GOT3 (cell line): ENCODE measurements around the gene C5orf52.
"Not testable (repeated sequence)": the region's sequence is repeated elsewhere in the genome, so short reads cannot be mapped to it uniquely, and the experiment has no call there.

Experiments used
- DNase-seq: peaks from one replicate; lab custom pipeline; 2025; ENCODE audit warnings: mixed read lengths; lab: John Stamatoyannopoulos, UW

Gene C5orf52

DNA sequence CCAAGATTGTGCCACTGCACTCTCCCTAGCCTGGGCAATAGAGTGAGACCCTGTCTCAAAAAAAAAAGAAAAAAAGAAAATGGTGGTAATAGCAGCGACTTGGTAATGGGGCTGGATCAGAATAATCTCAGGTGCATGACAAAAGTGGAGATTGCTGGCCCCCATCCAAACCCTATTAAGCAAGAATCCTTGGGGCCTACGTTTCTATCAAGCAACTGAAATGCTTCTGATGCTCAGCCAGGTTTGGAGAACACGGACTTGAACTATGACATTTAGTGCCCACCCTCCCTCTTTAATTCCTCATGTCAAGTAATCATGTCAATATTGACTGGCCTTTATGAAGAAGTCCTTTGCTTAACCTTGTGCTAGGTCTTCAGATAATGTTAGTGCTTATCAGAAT lies 6.6 kb downstream of the C5orf52 start:
- no peak for DNase-seq

DNA sequence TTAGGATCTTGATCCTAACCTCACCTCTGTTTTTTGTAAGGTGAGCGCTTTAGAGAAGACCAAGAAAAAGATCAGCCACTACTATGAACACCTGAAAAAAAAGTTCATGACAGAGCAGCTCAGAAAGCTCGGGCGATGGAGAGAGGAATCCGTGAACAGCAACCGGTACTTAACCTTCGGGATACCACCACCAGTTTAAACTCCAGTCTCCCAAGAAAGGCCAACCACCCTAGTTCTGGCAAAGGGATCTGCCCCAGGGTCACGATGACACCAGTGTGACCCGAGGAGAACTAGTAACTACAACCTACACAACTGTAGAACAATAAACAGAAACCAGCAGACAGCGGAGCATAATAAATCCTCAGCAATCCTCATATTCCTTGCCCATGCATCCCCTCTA lies 8.5 kb downstream of the C5orf52 start:
- DNase-seq = no peak

DNA sequence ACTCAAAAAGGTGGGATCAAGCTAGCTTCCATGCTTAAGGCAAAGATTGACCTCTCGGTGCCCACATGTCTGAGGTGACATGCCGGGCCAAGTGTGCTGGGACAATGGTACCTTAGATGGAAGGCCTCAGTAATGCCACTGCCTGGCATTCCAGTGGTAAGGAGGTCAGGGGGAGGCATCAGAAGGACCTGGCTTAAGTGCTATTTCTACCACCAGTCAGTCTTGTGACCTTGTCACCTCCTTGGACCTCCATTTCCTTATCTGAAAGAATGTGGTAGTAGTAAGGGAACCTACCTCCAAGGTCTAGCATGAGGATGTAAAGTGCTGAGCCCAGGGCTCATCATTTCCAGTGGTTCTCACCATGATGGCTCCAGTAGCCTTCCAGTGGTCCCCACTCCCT lies 8.9 kb downstream of the C5orf52 start:
- DNase-seq = no peak

DNA sequence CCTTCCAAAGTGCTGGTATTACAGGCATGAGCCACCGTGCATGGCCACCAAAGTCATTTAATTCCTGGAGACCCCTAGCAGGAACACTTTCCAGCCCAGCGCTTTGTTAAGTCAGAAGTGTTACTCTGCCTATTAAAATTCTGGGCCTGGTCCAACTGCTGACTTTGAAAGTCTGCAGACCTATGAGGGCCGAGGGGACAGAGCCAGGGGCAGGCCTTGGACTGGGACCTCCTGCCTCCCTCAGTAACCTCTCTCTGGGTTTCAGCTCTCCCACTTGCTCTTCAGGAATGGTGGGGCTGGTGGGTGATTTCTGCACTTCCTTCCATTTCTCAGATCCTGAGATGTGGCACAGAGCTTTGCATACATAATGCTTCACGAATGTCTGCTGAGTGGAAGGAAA lies 9.7 kb downstream of the C5orf52 start:
- DNase-seq = no peak

DNA sequence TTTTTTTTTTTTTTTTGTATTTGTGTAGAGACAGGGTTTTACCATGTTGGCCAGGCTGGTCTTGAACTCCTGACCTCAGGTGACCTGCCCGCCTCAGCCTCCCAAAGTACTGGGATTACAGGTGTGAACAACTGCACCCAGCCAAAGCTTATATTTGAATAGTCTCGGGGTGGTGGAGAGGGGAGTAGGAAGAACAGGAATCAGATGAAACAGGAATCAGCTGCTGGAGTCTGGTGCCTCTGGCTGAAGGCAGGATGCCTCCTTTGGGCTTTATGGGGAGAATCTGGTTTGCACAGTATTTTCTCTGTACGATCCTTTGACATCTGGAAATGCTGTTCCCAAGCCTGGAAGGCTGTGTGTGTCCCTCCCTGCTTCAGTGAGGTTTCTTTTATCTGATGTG lies 10.9 kb downstream of the C5orf52 start:
- no peak for DNase-seq

DNA sequence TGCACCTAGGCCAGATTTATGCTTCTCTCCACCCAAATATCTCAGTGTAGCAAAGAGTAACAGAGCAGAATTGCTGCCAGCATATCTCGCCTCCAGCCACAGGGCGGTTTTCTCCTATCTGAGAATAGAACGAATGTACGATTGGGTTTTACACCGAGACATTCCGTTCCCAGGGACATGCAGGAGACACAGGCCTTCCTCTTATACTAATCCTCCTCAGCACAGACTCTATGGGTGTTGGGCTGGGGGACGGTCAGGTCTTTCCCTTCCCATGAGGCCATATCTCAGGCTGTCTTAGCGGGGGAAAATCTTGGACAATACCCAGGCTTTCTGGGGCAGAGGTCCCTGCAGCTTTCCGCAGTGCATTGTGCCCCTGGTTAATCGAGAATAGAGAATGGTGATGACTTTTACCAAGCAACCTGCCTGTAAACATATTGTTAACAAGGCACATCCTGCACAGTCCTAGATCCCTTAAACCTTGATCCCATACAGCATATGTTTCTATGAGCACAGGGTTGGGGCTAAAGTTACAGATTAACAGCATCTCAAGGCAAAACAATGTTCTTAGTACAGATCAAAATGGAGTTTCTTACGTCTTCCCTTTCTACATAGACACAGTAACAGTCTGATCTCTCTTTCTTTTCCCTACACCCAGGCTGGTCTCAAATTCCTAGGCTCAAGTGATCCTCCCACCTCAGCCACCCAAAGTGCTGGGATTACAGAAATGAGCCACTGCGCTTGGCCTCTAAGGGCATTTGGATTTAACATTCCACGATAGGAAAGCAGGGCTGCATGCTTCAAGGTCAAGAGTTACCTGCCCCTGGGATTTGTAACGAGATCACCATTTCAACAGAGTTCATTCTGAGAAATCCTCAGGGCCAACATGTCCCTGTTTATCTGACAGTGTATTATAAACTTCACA lies 15.2 kb downstream of the C5orf52 start:
- not testable (repeated sequence) for DNase-seq

DNA sequence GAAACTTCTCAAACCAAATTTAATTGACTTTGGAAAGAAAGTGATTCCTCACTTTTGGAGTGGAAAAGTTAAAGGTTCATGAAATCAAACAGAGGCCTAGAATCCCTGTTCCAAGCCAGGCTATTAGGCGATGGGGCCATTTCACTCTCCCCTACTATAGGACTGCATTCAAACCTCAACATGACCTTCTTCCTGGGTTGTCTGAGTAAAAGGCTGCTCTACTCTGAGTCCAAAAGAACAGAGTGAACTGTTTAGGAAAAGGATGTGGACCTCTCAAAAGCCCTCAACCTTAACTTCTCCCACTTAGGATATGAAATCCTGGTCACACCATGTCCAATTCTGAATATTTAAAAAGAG lies 15.8 kb downstream of the C5orf52 start:
- DNase-seq = no peak

DNA sequence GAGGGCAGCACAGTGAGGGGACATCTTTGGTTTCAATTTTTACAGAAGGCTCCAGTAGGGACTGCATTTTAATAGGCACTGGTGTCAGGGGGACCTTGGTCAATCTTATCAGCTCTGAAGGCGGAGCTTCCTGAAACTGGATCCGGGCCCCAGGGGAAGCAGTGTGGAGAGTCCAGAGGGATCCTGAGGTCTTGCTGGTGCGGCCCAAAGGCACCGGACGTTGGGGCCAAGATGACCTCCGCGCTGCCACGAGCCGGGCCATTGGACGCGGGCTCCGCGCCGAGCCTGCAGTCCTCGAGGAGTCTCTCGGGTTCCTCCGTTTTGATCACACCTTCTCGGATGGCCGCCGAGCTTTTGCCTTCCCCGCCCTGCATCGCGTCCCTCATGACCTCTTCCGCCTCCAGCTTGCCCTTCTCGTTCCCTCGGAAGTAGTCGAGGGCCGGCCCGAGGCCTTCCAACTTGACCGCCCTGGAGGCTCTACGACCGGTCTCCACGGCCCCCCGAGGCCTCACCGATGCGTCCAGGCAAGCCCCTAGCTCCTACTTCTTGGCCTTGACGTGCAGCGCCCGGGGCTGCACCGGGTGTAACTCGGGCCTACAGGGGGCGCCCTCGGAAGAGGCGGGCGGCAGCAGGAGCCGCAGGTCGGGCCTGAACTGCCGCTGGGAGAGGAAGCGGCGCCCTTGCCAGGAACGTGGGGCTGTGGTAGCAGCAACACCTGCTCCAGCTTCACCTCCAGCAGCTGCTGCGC lies 18.8 kb downstream of the C5orf52 start:
- no peak for DNase-seq

DNA sequence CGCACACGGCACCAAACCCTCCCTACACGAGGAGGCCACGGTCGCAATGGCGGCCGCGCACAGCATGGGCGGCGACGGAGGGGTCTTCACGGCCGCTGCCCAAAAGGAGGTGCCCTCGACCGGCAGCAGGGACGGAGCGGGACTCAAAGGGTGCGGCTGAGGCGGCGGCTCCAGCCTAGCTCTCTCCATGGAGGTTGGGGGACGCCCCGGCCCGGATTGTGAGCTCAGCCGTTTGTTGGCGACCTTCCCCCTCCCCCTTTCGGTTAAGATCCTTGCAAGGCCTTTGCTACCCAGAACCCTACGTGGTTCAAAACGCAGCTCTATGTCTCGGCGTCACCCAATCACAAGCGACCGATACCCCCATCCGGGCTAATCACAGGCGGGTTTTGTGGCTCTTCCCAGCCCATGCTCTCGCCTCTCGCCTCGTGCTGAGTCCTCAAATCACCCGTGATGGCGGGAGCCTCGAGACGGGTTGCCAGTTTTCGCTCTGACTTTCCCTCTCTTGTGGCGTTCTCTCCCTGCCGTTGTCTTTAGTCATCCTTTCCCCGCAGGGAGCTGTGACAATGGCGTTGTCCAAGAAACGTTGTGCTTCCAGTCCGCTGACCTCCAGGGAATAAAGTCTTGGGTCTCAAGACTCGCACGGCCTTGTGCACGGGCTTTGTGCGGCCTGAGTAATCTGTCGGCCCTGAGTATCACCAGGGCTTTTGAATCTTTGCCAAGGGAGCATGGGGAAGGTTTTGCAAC lies 19.5 kb downstream of the C5orf52 start:
- DNase-seq = no peak

DNA sequence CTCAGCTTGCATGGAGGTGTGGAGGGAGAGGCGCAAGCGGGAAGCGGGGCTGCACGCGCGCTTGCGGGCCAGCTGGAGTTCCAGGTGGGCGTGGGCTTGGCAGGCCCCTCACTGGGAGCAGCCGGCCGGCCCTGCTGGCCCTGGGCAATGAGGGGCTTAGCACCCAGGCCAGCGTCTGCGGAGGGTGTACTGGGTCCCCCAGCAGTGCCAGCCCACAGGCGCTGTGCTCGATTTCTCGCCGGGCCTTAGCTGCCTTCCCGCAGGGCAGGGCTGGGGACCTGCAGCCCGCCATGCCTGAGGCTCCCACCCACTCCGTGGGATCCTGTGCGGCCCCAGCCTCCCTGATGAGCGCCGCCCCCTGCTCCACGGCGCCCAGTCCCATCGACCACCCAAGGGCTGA lies 22.5 kb downstream of the C5orf52 start:
- DNase-seq = not testable (repeated sequence)

DNA sequence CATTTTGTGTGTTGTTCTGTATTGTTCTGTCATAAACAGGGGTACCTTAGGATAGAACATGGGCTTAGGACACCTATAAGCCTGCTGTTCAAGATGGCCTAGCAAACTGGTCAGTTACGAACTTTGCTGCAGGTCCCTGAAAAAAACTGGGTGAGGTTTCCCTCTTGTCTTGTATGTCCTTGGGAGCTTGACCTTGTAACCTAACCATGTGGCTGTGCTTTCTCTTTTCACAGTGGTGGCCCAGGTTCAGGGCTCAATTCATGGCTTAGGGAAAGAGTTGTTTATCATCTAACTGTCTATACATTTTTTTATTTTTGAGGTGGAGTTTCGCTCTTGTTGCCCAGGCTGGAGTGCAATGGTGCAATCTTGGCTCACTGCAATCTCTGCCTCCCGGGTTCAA lies 24.8 kb downstream of the C5orf52 start:
- DNase-seq = not testable (repeated sequence)

DNA sequence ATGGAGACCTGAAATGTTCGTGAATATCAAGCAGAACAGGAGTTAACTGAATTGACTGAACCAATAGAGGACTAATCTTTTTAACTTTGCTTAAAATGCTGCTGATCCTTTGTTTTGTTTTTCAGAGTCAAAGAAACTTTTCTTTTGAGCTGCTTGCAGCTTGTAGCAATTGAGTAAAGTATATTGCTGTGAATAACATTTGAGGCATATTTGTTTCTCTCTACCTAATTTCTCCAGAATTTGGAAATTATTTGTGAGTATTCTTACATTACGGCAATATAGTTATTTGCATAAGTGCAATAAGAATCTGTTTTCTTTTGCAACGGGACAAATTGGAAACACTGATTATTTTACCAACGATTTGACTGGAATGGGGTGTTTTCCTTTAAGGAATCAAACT lies 27.3 kb downstream of the C5orf52 start:
- not testable (repeated sequence) for DNase-seq

DNA sequence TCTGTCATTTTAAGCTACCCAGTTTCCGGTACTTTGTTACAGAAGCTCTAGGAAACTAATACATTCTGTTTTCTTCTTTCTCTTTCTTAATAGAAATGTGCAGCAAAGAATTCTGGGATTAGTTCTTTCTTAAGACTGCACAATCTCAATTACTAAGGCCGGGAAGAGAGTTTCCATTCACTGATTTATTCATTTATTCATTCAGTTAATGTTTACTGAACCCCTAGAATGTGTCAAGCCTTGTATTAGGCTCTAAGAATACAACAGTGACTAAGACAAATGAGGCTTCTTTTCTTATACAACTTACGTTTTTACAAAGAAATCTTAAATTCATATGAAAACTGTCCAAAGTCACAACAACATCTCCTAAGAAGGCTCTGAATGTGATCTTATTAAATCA lies 32.4 kb downstream of the C5orf52 start:
- DNase-seq = no peak

DNA sequence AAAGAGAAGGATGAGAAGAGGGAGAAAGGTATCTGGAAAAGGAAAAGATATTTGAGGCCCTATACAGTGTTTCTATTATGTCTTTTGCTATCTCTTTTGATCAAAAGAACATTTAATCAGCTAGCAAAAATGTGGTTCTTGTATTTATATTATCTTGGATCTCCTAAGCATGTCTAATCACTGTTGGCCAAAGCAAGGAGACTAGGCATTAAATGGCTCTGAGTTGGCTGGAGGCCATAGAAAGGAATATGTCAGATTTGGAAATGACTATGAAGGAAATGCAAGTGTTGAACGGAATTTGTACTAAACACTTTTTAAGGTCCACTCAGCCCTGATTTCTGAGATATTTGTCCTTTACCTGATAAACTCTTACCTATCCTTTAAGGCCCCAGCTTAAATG lies 37.5 kb downstream of the C5orf52 start:
- no peak for DNase-seq

DNA sequence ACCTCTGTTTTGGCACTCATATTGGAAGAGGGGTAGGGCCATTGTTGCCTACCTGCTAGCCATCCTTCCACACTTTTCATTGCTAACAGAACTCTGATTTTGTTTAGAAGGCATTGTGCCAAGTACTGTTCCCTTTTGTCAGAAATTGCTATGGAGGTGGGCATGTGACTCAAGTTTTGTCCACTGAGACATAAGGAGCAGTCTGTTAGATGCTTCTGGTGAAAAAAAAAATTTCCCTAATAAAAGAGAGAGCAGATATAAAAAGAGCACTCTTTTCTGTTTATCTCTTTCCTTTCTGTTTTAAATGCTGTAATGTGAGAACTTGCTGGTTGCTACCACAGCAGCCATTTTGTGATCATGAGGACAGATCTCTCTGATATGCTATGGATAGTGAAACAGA lies 38.0 kb downstream of the C5orf52 start:
- no peak for DNase-seq

DNA sequence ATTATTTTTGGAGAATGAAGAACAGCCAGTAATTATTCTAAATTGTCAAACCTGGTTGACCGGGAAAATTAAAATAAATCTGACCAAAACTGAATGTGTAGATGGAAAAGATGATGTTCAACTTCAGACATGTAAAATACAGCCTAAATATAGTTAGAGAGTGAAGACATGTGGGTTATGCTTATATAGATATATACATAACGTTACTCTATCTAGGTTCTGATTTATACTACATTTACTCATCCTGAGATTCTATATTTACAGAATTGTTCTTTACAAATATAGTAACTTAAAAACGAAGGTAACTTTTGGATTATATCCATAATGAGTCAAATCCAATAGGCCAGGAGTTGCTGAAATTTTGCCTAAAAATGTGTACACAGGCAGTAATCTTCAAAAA lies 39.1 kb downstream of the C5orf52 start:
- DNase-seq = no peak

DNA sequence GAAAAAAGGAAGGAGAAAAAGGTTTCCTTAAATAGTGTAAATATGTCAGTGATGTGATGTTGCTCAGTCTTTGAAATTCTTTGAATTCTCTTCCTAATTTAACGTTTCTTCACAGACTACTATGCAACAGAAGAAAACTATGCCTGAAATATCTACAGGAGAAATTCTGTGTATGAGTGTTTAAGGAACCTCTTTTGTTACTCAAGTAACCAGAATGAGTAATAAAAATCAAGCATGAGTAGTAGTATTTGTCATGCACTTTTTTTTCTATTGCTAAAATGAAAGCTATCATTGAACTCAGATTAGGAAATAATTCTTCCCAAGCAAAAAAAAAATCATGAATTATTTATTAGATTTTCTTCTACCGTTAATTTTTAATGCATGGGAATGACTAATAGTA lies 39.5 kb downstream of the C5orf52 start:
- DNase-seq = no peak

DNA sequence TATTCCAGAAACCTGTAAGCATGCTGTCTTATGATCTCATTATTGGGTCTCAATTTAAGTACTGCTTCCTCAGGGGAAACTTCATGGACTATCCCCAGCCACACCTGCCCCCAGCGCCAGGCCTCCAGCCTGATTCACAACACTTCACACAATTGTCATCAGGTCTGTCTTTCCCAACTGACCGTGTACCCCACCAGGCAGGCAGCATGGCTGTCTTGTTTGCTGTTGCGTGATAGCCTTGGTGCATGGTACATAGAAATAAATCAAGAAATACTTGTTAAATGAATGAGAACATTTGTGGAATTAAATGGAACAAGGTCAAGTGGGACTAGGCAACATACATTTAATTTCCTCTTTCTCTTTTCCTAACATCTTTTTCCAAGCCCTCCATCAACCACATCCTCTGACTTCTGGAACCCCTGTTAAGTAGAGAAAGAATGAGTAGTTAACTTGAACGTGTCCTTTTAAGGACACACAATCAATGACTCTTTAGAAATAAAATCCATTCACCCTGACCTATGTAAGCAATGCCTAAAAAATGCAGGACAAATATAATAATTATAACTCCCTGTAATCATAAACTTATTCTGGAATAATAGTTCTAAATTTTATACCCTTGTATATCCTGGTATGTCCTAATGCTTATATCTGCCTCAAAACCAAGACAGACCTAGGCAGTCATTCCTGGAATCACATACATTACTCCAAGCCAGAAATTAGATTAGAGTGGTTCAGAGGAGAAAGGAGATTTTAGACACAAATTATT lies 42.7 kb downstream of the C5orf52 start:
- no peak for DNase-seq

DNA sequence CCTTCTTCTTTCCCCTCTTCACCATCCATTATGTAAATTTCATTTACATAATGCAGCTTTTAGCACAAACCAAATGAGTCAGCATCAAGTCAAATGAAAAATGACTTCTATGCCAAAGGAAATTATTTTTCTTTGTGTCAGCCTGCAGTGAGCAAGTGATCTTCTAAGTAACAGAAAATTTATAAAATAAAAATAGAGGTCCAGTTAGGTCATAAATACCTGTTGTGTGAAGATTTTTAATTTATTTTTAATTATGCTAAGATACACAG lies 43.2 kb downstream of the C5orf52 start:
- no peak for DNase-seq

DNA sequence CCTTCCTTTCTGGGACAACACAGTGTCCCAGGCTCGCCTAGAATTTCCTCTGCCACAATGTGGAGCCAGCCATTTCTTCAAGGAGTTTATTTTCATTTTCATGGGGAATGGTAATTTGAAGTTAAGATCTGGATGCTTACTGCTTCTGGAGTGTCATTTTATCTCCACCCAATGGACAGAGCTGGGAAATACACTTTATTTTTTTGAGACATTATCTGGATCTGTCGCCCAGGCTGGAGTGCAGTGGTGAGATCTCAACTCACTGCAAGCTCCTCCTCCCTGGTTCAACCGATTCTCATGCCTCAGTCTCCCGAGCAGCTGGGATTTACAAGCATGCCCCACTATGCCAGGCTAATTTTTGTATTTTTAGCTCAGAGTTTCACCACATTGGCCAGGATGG lies 47.2 kb downstream of the C5orf52 start:
- peak; percentile 21 for DNase-seq

DNA sequence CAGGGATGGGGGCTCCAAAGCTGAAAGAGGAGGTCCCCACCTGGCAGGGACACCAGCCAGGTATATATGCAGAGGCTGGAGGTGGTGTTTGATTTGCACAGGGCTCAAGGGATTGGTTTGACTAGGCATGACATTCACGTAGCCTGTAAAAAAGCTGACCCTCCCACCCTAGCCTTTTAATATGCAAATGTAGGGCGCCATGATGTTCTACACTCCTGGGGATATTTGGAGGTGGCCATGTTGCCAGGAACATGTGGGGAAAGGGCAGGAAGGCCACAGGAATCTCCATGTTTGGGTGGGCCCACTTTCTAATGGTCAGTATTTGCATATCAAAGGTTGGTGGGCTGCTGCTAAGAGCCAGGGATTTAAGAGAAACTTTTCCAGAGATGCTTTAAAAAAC lies 47.9 kb downstream of the C5orf52 start:
- DNase-seq = no peak

DNA sequence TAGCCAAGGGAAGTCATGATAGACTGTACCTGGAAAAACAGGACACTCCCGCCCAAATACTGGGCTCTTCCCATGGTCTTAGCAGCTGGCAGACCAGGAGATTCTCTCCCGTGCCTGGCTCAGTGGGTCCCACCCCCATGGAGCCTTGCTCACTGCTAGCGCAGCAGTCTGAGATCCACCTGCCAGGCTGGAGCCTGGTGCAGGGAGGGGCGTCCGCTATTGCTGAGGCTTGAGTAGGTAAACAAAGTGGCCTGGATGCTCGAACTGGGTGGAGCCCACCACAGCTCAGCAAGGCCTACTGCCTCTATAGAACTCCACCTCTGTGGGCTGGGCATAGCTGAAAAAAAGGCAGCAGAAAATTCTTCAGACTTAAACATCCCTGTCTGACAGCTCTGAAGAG lies 49.8 kb downstream of the C5orf52 start:
- DNase-seq = no peak
